ENCODE measurements around the gene KCTD13.
A peak's percentile ranks its signal among the peaks of the same experiment; 100 is the strongest.
"Not testable (repeated sequence)": the region's sequence is repeated elsewhere in the genome, so short reads cannot be mapped to it uniquely, and the experiment has no call there.

The KCTD13 gene

DNA sequence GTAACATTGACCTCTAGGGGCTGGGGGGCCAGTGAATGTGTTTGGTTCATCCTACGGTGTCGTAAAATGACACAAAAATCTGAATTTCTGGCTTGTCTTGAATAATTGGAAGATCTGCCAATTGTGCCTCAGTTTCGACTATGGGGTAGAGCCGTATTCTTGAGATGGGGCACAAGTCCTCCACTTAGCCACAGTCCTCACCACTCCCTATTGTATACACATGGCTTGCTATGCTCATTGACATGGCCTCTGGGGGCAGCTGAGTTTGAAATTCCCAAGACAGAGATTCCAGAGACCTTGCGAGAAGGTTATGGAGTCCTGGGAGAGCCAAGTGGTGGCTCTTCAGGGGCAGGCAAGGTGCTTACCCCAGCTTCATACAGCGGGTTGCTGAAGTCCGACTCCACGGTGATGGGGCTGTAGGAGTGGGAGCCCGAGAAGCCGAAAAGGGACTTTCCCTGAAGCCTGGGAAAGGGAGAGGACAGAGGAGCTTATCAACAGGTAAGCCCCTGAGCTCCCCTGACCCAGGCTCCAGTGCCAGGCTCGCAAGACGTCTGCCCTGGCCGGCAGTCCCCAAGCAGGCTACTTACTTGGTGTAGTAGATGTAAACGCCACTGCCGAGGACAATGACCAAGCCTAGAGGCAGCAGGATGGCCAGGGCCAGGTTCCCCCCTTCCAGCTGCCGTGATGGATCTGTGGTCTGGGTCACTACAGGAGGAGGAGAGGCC, 54.0 kb downstream of the KCTD13 start:
- H3K4me3 ChIP-seq = no peak overlapping the region
- DNase-seq (ENCODE audit: low read depth, low spot score) = no peak
- no peak for TF ChIP-seq EZH2 (IDR thresholded peaks at IDR 0.05)
- TF ChIP-seq FOXP2 (optimal IDR thresholded peaks at IDR 0.05; ENCODE audit: control extremely low read depth, extremely low read length, insufficient read depth) = no peak
- no peak for TF ChIP-seq POLR2AphosphoS5 (IDR thresholded peaks at IDR 0.05; ENCODE audit: borderline replicate concordance, low read depth, low read length)
- H3K27ac ChIP-seq = no peak overlapping the region
- no peaks in the 10 kb centered on the region for H3K36me3 ChIP-seq (ENCODE audit: insufficient read depth, low read length)
- no peak overlapping the region for H3K9ac ChIP-seq (ENCODE audit: insufficient read length)
- no peaks in the 10 kb centered on the region for H3K9me3 ChIP-seq (ENCODE audit: low read depth, low read length)

DNA sequence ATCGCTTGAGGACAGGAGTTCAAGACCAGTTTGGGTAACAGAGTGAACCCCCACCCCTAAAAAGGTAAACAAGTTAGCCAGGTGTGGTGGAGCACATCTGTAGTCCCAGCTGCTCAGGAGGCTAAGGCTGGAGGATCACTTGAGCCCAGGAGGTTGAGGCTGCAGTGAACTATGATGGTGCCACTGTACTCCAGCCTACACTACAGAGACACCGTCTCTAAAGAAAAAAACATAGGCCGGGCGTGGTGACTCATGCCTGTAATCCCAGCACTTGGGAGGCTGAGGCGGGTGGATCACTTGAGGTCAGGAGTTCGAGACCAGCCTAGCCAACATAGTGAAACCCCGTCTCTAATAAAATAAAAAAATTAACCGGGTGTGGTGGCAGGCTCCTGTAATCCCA, 57.0 kb downstream of the KCTD13 start:
- not testable (repeated sequence) for H3K36me3 ChIP-seq (ENCODE audit: insufficient read depth, low read length); H3K4me3 ChIP-seq; H3K9me3 ChIP-seq (ENCODE audit: low read depth, low read length); H3K27ac ChIP-seq; H3K9ac ChIP-seq (ENCODE audit: insufficient read length); DNase-seq (ENCODE audit: low read depth, low spot score)

DNA sequence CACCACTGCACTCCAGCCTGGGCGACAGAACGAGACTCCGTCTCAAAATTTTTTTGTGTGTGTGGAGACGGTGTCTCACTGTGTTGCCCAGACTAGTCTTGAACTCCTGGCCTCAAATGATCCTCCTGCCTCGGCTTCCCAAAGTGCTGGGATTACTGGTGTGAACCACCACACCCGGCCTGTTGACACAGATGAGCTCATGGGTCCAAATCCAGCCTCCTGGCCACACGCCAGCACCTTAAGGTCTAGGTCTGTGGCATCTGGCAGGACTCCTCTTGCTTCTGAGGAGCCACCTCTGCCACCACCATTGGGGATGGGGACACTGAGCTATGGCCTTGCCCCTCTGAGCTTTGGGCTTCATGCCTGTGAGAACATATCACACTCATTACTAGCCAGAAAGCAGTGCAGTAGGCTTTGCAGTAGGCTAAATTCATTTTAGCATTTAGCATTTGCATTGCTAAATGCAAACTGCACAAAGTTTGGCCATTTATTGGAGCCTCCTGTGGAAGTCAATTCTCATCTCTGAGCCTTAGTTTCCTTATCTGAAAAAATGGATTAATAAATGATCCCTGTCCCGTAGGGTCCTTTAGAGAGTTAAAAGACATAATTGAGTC, 57.5 kb downstream of the KCTD13 start:
- H3K27ac ChIP-seq = no peak overlapping the region
- no peak overlapping the region for H3K9ac ChIP-seq (ENCODE audit: insufficient read length)
- TF ChIP-seq FOXP2 (optimal IDR thresholded peaks at IDR 0.05; ENCODE audit: control extremely low read depth, extremely low read length, insufficient read depth) = no peak
- TF ChIP-seq EZH2 (IDR thresholded peaks at IDR 0.05) = no peak
- no peak for TF ChIP-seq POLR2AphosphoS5 (IDR thresholded peaks at IDR 0.05; ENCODE audit: borderline replicate concordance, low read depth, low read length)
- no peaks in the 10 kb centered on the region for H3K36me3 ChIP-seq (ENCODE audit: insufficient read depth, low read length)
- H3K9me3 ChIP-seq (ENCODE audit: low read depth, low read length) = no peaks in the 10 kb centered on the region
- no peak for DNase-seq (ENCODE audit: low read depth, low spot score)
- no peak overlapping the region for H3K4me3 ChIP-seq

DNA sequence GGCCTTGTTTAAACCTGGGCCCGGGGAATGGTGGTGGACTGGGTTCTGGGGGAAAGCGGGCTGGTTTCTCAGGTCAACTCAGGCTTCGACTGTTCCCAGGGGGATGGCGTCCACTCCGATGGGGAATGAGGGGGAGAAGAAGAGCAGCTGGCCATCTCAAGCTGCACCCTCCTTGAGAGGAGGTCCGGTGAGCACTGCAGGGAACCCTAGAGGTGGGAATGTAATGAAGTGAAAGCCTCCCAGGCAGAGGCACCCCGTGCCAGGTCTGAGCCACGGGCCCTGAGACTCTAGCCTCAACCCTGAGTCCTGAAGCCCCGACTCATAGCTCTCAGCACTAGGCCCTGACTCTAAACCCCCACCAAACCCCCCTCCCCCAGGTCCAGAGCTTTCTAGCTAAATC, 61.8 kb downstream of the KCTD13 start:
- no peak for TF ChIP-seq FOXP2 (optimal IDR thresholded peaks at IDR 0.05; ENCODE audit: control extremely low read depth, extremely low read length, insufficient read depth)
- no peak for TF ChIP-seq POLR2AphosphoS5 (IDR thresholded peaks at IDR 0.05; ENCODE audit: borderline replicate concordance, low read depth, low read length)
- TF ChIP-seq EZH2 (IDR thresholded peaks at IDR 0.05) = no peak
- H3K36me3 ChIP-seq (ENCODE audit: insufficient read depth, low read length) = no peaks in the 10 kb centered on the region; the same call in 1 of the 2 replicates
- no peak overlapping the region for H3K4me3 ChIP-seq
- H3K27ac ChIP-seq = no peak overlapping the region
- H3K9me3 ChIP-seq (ENCODE audit: low read depth, low read length) = no peaks in the 10 kb centered on the region
- DNase-seq (ENCODE audit: low read depth, low spot score) = no peak
- no peak overlapping the region for H3K9ac ChIP-seq (ENCODE audit: insufficient read length)

DNA sequence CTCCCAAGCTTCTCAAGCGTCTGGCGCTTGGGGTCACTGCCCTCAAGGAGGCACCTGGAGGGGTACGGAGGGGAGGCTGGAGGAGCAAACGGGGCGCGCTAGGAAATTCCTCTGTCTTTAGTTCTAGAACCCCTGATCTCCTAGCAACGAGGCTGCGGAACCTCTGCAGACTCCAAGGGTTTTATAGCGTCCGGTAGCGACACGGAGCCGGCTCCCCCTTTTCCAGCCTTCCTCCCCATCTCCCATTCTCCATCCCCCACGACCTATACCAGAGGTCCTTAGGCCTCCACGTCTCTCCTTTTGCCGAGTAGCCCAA, 62.4 kb downstream of the KCTD13 start:
- no peak for DNase-seq (ENCODE audit: low read depth, low spot score)
- peak overlapping the region; percentile 99 for H3K27ac ChIP-seq
- TF ChIP-seq POLR2AphosphoS5 (IDR thresholded peaks at IDR 0.05; ENCODE audit: borderline replicate concordance, low read depth, low read length) = no peak
- no peak for TF ChIP-seq EZH2 (IDR thresholded peaks at IDR 0.05)
- no peak for TF ChIP-seq FOXP2 (optimal IDR thresholded peaks at IDR 0.05; ENCODE audit: control extremely low read depth, extremely low read length, insufficient read depth)
- H3K9me3 ChIP-seq (ENCODE audit: low read depth, low read length) = no peaks in the 10 kb centered on the region
- H3K36me3 ChIP-seq (ENCODE audit: insufficient read depth, low read length) = peaks cover 3% of the 10 kb centered on the region; the same call in 1 of the 2 replicates
- H3K9ac ChIP-seq (ENCODE audit: insufficient read length) = no peak overlapping the region
- H3K4me3 ChIP-seq = peak overlapping the region; percentile 94

DNA sequence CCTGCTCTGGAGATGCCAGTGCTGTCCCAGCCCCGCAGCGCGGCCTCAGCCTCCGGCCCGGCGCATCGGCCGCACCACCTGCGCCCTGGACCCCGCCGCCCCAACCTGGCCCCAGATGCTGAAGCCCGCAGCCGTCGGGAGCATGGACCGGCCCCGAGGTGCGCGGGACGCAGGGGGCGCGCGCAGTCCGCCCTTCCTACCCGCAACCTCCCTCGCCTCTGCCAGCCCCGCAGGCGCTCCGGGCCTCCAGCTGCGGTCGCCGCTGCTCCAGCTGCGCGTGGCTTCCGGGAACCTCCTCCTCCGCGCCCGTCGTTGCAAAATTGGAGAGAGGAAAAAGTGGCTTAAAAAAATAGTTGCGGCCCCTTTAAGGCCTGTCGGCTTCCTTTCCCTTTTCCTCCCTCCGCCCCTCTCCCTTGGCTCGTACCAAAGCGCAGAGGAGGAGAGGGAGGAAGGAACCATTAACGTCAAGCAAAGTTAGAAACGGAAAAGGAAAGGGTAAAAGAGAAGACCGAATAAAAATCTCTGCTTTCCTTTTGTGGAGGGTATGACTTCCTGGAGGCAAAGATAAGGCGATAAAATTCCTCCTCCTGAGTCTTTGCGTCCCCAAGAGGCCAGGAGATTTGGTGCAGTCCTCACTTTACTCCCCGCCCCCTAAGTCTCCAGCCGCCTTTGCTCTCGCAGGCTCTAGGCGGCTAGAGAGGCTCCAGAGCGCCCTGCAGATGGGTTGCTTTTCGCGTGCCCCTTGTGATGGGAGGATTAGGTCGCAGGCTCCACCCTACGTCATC, 63.0 kb downstream of the KCTD13 start, which contains the start of gene CDIPT:
TSS of gene CDIPT (minus strand) at position 343 of the 785 bp plus-strand sequence. CDS start 369 bp downstream, outside the sequence.
- TF ChIP-seq POLR2AphosphoS5 (IDR thresholded peaks at IDR 0.05; ENCODE audit: borderline replicate concordance, low read depth, low read length) (peak; percentile 46), FOXP2 (optimal IDR thresholded peaks at IDR 0.05; ENCODE audit: control extremely low read depth, extremely low read length, insufficient read depth) (no peak)
- H3K9ac ChIP-seq (ENCODE audit: insufficient read length) = peak within 1 kb of the TSS; percentile 94
- DNase-seq (ENCODE audit: low read depth, low spot score) = peak; percentile 91
- H3K9me3 ChIP-seq (ENCODE audit: low read depth, low read length) = no peaks in the 10 kb centered on the region
- peak within 1 kb of the TSS; percentile 99 for H3K27ac ChIP-seq
- H3K36me3 ChIP-seq (ENCODE audit: insufficient read depth, low read length) = peaks cover 5% of the 10 kb centered on the region; the same call in 1 of the 2 replicates
- H3K4me3 ChIP-seq = peak within 1 kb of the TSS; percentile 94

DNA sequence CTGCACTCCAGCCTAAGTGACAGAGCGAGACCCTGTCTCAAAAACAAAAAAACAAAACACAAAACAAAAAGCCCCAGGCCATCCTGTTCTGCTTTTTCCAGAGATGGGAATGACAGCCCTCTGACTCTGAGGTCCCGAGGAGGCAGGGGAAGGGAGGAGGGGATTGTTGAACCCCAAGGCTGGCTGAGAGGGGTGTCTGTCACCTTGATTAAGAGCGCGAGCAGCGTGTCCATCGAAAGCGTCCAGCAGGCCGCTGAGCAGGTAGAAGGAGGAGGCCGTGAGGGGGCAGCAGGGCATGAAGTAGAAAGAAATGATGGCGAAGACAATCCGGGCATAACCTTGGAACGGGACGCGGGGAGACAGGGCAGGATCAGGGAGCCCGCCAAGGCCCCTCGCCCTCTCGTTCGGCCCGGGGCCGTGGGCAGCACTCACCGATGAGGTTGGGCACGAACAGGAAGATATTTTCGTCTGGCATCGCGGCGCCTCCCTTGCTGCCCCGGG, 63.6 kb downstream of the KCTD13 start:
- TF ChIP-seq EZH2 (IDR thresholded peaks at IDR 0.05) (no peak), POLR2AphosphoS5 (IDR thresholded peaks at IDR 0.05; ENCODE audit: borderline replicate concordance, low read depth, low read length) (no peak), FOXP2 (optimal IDR thresholded peaks at IDR 0.05; ENCODE audit: control extremely low read depth, extremely low read length, insufficient read depth) (no peak)
- Histone ChIP-seq H3K9me3 (ENCODE audit: low read depth, low read length) (no peaks in the 10 kb centered on the region), H3K9ac (ENCODE audit: insufficient read length) (peak overlapping the region; percentile 94), H3K27ac (no peak overlapping the region), H3K36me3 (ENCODE audit: insufficient read depth, low read length) (peaks cover 5% of the 10 kb centered on the region; the same call in 1 of the 2 replicates), H3K4me3 (peak overlapping the region; percentile 94)
- no peak for DNase-seq (ENCODE audit: low read depth, low spot score)

DNA sequence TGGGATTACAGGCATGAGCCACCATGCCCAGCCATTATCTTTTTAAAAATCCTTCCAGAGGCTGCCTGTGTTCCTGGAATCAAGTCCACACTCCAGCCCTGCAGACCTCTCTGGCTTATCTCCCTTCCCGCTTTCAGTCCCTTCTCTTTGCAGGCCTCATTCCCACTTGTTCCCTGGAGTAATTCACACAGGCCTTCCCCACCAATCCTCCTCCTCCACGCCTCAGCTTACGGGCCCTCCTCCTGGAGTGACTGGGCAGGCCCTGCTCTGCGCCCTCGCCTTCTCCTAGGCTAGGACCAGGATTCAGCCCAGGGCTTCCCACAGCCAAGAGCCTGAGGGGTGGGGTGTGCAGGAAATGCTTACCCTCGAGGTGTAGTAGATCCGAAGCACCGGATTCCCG, 65.8 kb downstream of the KCTD13 start:
- TF ChIP-seq POLR2AphosphoS5 (IDR thresholded peaks at IDR 0.05; ENCODE audit: borderline replicate concordance, low read depth, low read length) (no peak), FOXP2 (optimal IDR thresholded peaks at IDR 0.05; ENCODE audit: control extremely low read depth, extremely low read length, insufficient read depth) (no peak), EZH2 (IDR thresholded peaks at IDR 0.05) (no peak)
- peaks cover 5% of the 10 kb centered on the region; the same call in 1 of the 2 replicates for H3K36me3 ChIP-seq (ENCODE audit: insufficient read depth, low read length)
- no peak for DNase-seq (ENCODE audit: low read depth, low spot score)
- no peak overlapping the region for H3K27ac ChIP-seq
- H3K4me3 ChIP-seq = no peak overlapping the region
- no peaks in the 10 kb centered on the region for H3K9me3 ChIP-seq (ENCODE audit: low read depth, low read length)
- H3K9ac ChIP-seq (ENCODE audit: insufficient read length) = no peak overlapping the region
